G401.6 (cell line): ENCODE measurements around the gene GALNS.
"Not testable (repeated sequence)": the region's sequence is repeated elsewhere in the genome, so short reads cannot be mapped to it uniquely, and the experiment has no call there.

Experiments
- FAIRE-seq: peaks from 2 replicates; lab custom pipeline; 2012; peaks lifted over from hg19 to GRCh38; lab: Jason Lieb, UNC

The GALNS gene

GRCh38 chr16:88804552-88805339 is 52.0 kb downstream of the GALNS start:
- FAIRE-seq: no peak

GRCh38 chr16:88804173-88804551 is 52.6 kb downstream of the GALNS start:
- no peak for FAIRE-seq

GRCh38 chr16:88803264-88803987 is 53.3 kb downstream of the GALNS start, which contains the start of gene CDT1:
CDT1 (plus strand) TSS chr16:88803789; CDS start chr16:88803832, 43 bp downstream.
- FAIRE-seq: no peak

GRCh38 chr16:88800277-88800592 is 56.5 kb downstream of the GALNS start:
- no peak for FAIRE-seq

GRCh38 chr16:88799569-88800276 is 57.0 kb downstream of the GALNS start:
- no peak for FAIRE-seq

GRCh38 chr16:88798772-88799455 is 57.8 kb downstream of the GALNS start:
- FAIRE-seq: no peak

- no peak for FAIRE-seq
These were observed 58.7 kb downstream of the GALNS start for GRCh38 chr16:88798073-88798472.

GRCh38 chr16:88796278-88796677 is 60.5 kb downstream of the GALNS start:
- no peak for FAIRE-seq

- FAIRE-seq: no peak
These were observed 63.3 kb downstream of the GALNS start for GRCh38 chr16:88793251-88793954.

- no peak for FAIRE-seq
These were observed 64.0 kb downstream of the GALNS start for GRCh38 chr16:88792668-88793250.

- no peak for FAIRE-seq
These were observed 64.6 kb downstream of the GALNS start for GRCh38 chr16:88792078-88792550.

GRCh38 chr16:88790312-88791211 is 66.2 kb downstream of the GALNS start:
- FAIRE-seq: no peak

GRCh38 chr16:88789594-88789993 is 67.2 kb downstream of the GALNS start:
- no peak for FAIRE-seq

GRCh38 chr16:88788749-88789148 is 68.0 kb downstream of the GALNS start:
- not testable (repeated sequence) for FAIRE-seq

GRCh38 chr16:88787579-88788314 is 69.0 kb downstream of the GALNS start:
- no peak for FAIRE-seq

GRCh38 chr16:88785106-88785924 is 71.4 kb downstream of the GALNS start, which contains the start of gene PIEZO1:
PIEZO1 (minus strand) TSS chr16:88785220; CDS start chr16:88784964, 256 bp downstream.
- FAIRE-seq: no peak

GRCh38 chr16:88784856-88785105 is 72.0 kb downstream of the GALNS start:
- no peak for FAIRE-seq

- no peak for FAIRE-seq
These were observed 72.5 kb downstream of the GALNS start for GRCh38 chr16:88784074-88784855.
